H9 (cell line): ENCODE measurements around the gene USF3. TPM values are rescaled to one million over a fixed set of nuclear protein-coding genes. Genes with fewer than 3 reads are reported as not detected.
A peak's percentile ranks its signal among the peaks of the same experiment; 100 is the strongest.

ENCODE experiments used
- DNase-seq: peaks from one replicate; pipeline ENCODE4 v3.0.0-alpha.2; 2017
- H2AFZ ChIP-seq: one replicate; pipeline ENCODE4 v1.6.1; 2013; ENCODE audit warnings: mild to moderate bottlenecking, low read length, control low read depth, moderate library complexity
- H2AK5ac ChIP-seq: 2 replicates; pipeline ENCODE4 v1.6.1; 2013; ENCODE audit warnings: low read length, control low read depth, mixed read lengths; ENCODE audit not compliant: insufficient read length
- H2BK120ac ChIP-seq: one replicate; pipeline ENCODE4 v1.6.1; 2013; ENCODE audit warnings: low read depth, mild to moderate bottlenecking, low read length, control low read depth, inconsistent platforms; ENCODE audit not compliant: poor library complexity, severe bottlenecking
- H2BK12ac ChIP-seq: 2 replicates; pipeline ENCODE4 v1.6.1; 2013; ENCODE audit warnings: low read length, control low read depth, mixed read lengths, low read depth; ENCODE audit not compliant: insufficient read length
- H2BK15ac ChIP-seq: 2 replicates; pipeline ENCODE4 v1.6.1; 2013; ENCODE audit warnings: low read depth, low read length, control low read depth
- H2BK20ac ChIP-seq: one replicate; pipeline ENCODE4 v1.6.1; 2013; ENCODE audit warnings: low read depth, mild to moderate bottlenecking, low read length, control low read depth, inconsistent platforms; ENCODE audit not compliant: poor library complexity, severe bottlenecking
- H2BK5ac ChIP-seq: 2 replicates; pipeline ENCODE4 v1.6.1; 2013; ENCODE audit warnings: low read length, control low read depth, mixed read lengths; ENCODE audit not compliant: insufficient read length
- H3K14ac ChIP-seq: 2 replicates; pipeline ENCODE4 v1.6.1; 2013; ENCODE audit warnings: low read length, control low read depth; ENCODE audit not compliant: insufficient read depth
- H3K18ac ChIP-seq: 2 replicates; pipeline ENCODE4 v1.6.1; 2013; ENCODE audit warnings: low read depth, mild to moderate bottlenecking, mixed read lengths, low read length, control low read depth; ENCODE audit not compliant: insufficient read length
- H3K23ac ChIP-seq: 2 replicates; pipeline ENCODE4 v1.6.1; 2013; ENCODE audit warnings: low read length, control low read depth, mixed read lengths, low read depth; ENCODE audit not compliant: insufficient read length
- H3K23me2 ChIP-seq: 2 replicates; pipeline ENCODE4 v1.6.1; 2013; ENCODE audit warnings: low read depth, mild to moderate bottlenecking, mixed read lengths, low read length, control low read depth; ENCODE audit not compliant: insufficient read length, poor library complexity, severe bottlenecking
- H3K27ac ChIP-seq: 2 replicates; pipeline ENCODE4 v1.5.1; 2013; ENCODE audit warnings: low read length, control low read depth, mixed read lengths, low read depth; ENCODE audit not compliant: insufficient read length
- H3K27me3 ChIP-seq: 2 replicates; pipeline ENCODE4 v1.6.1; 2013; ENCODE audit warnings: low read length, control low read depth, inconsistent platforms; ENCODE audit not compliant: insufficient read depth
- H3K4ac ChIP-seq: 2 replicates; pipeline ENCODE4 v1.6.1; 2013; ENCODE audit warnings: low read depth, mild to moderate bottlenecking, control low read depth, inconsistent platforms, low read length, moderate library complexity
- H3K4me1 ChIP-seq: 2 replicates; pipeline ENCODE4 v1.6.1; 2013; ENCODE audit warnings: low read length, control low read depth, inconsistent platforms; ENCODE audit not compliant: insufficient read depth
- H3K4me2 ChIP-seq: 2 replicates; pipeline ENCODE4 v1.6.1; 2013; ENCODE audit warnings: low read length, control low read depth, mixed read lengths; ENCODE audit not compliant: insufficient read length, insufficient read depth
- H3K56ac ChIP-seq: 2 replicates; pipeline ENCODE4 v1.6.1; 2013; ENCODE audit warnings: low read depth, mild to moderate bottlenecking, mixed read lengths, low read length, control low read depth; ENCODE audit not compliant: insufficient read length
- H3K79me1 ChIP-seq: 2 replicates; pipeline ENCODE4 v1.6.1; 2013; ENCODE audit warnings: low read depth, mild to moderate bottlenecking, moderate library complexity, low read length, control low read depth, inconsistent platforms; ENCODE audit not compliant: insufficient read depth, poor library complexity, severe bottlenecking
- H3K79me2 ChIP-seq: 2 replicates; pipeline ENCODE4 v1.6.1; 2013; ENCODE audit warnings: low read length, control low read depth, inconsistent platforms; ENCODE audit not compliant: insufficient read depth
- H3K9ac ChIP-seq: 2 replicates; pipeline ENCODE4 v1.6.1; 2013; ENCODE audit warnings: low read length, control low read depth, mixed read lengths; ENCODE audit not compliant: insufficient read length; ENCODE audit errors: extremely low read depth
- H3K9me3 ChIP-seq: one replicate; pipeline ENCODE4 v1.6.1; 2013; ENCODE audit warnings: low read depth, low read length, inconsistent platforms; ENCODE audit not compliant: control insufficient read depth
- H3T11ph ChIP-seq: one replicate; pipeline ENCODE4 v1.6.1; 2013; ENCODE audit warnings: mild to moderate bottlenecking, low read length, control low read depth, inconsistent platforms
- H4K20me1 ChIP-seq: one replicate; pipeline ENCODE4 v1.6.1; 2013; ENCODE audit not compliant: control insufficient read depth, insufficient read length, insufficient read depth
- H4K5ac ChIP-seq: 2 replicates; pipeline ENCODE4 v1.6.1; 2013; ENCODE audit warnings: low read depth, mild to moderate bottlenecking, mixed read lengths, low read length, control low read depth; ENCODE audit not compliant: insufficient read length
- H4K8ac ChIP-seq: replicated peaks from 2 replicates; pipeline ENCODE4 v1.6.1; 2013; ENCODE audit warnings: low read length, control low read depth, mixed read lengths, low read depth; ENCODE audit not compliant: insufficient read length
- H4K91ac ChIP-seq: 2 replicates; pipeline ENCODE4 v1.6.1; 2013; ENCODE audit warnings: low read depth, mild to moderate bottlenecking, moderate library complexity, mixed read lengths, low read length, control low read depth; ENCODE audit not compliant: insufficient read length
- H3K27ac Mint-ChIP-seq, 3 experiments: 2 replicates in 2 of 3; 3 replicates in 1 of 3; pipeline ENCODE4 v1.8.0; 2020 to 2021; ENCODE audit warnings: mixed read lengths in 3 of 3, mild to moderate bottlenecking in 1 of 3, moderate library complexity in 1 of 3
- H3K27me3 Mint-ChIP-seq: 2 replicates; pipeline ENCODE4 v1.8.0; 2021; ENCODE audit warnings: low read depth, mild to moderate bottlenecking, moderate library complexity, mixed read lengths
- H3K36me3 Mint-ChIP-seq, 3 experiments: 2 replicates in 2 of 3; 3 replicates in 1 of 3; pipeline ENCODE4 v1.8.0; 2020 to 2021; ENCODE audit warnings: low read depth in 3 of 3, mixed read lengths in 3 of 3; ENCODE audit not compliant: insufficient read depth in 1 of 3
- H3K4me1 Mint-ChIP-seq, 2 experiments: 2 replicates each; pipeline ENCODE4 v1.8.0; 2020; ENCODE audit warnings: mixed read lengths in 2 of 2
- H3K4me3 Mint-ChIP-seq, 2 experiments: 2 replicates in 1 of 2; 3 replicates in 1 of 2; pipeline ENCODE4 v1.8.0; 2020 to 2021; ENCODE audit warnings: mild to moderate bottlenecking in 2 of 2, mixed read lengths in 2 of 2, moderate library complexity in 1 of 2
- H3K9me3 Mint-ChIP-seq, 2 experiments: 2 replicates in 1 of 2; 3 replicates in 1 of 2; pipeline ENCODE4 v1.8.0; 2020; ENCODE audit warnings: mild to moderate bottlenecking in 2 of 2, mixed read lengths in 2 of 2, moderate library complexity in 1 of 2
- CTCF ChIP-seq: fragments of 200-600 bp; sonication (generic); conservative IDR thresholded peaks from 3 replicates; pipeline ENCODE4 v1.8.0; 2021; ENCODE audit warnings: antibody characterized with exemption, mild to moderate bottlenecking
- WGBS: extraction: QIAGEN DNeasy Blood & Tissue Kit; methylation state at CpG from one replicate; pipeline ENCODE4 v1.1.7; 2013; ENCODE audit warnings: missing lambda C conversion rate, low lambda C conversion rate, mixed read lengths; ENCODE audit not compliant: insufficient read length; ENCODE audit errors: extremely low coverage; 5-methylcytosine and 5-hydroxymethylcytosine counted together
- total RNA-seq: library from RNA; stranded (reverse); gene quantifications from 2 replicates; pipeline ENCODE4 v1.2.1, GENCODE V29; 2021

The USF3 gene
- total RNA-seq, 1 experiment from 2014 or later = 13.8 TPM

DNA sequence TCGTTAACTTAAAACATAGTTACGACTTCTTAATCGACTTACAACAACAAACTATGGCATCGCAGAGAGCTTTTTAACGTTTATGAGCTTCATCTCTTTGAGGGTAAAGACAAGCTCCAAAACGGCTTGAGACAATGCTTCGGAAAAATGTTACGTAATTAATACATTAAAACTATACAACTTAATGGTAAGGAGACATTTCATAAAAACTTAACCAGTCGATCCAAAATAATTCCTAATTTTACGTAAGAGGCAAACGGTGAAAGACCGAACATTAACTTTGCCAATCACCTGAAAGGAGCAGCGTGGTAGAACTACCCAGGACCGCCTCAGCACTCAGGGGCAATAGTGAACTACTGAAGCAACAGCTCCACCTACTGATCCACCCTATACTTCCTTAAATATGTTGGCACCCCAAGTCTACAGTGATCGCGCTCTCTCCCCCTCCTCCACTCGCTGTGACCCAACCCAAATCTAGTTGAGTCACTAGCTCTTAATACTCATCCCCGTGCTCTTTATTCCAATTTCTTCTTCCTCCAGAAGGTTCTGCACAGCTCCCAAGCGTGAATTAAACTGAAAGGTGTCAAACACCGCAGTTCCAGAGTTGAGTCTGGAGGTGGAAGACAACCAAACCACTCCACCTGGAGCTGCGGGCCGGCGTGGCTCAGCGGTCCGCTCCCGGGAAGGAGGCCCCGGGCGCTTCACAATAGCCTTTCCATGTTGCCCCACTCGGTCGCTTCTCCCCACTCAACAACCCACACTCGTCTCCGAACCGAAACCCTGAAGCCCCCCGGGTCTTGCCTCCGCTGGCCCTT is 48.7 kb upstream of the USF3 start:
- H3K18ac ChIP-seq = peak overlapping the region; percentile 55
- H3K4me2 ChIP-seq = peak overlapping the region; percentile 70
- no peak overlapping the region for H3K27ac ChIP-seq
- H4K20me1 ChIP-seq = no peaks in the 10 kb centered on the region
- H3K23ac ChIP-seq = no peak overlapping the region
- Mint-ChIP-seq H3K27me3 (no peaks in the 10 kb centered on the region), H3K9me3 (peaks cover 0 to 2% of the 10 kb centered on the region in 2 experiments; a peak in 1 of 5 replicates), H3K4me3 (peak overlapping the region; percentile 94 to 96), H3K27ac (peak overlapping the region; percentile 96 to 99 (median 97)), H3K4me1 (peaks cover 46 to 58% of the 10 kb centered on the region in 2 experiments), H3K36me3 (peaks cover 0 to 10% (median 7%) of the 10 kb centered on the region in 3 experiments; a peak in 5 of 7 replicates)
- H4K8ac ChIP-seq = no peak overlapping the region
- WGBS = no CpG with 5 or more reads among the region's 35 CpGs
- H2BK120ac ChIP-seq = no peak overlapping the region
- H3T11ph ChIP-seq = no peak overlapping the region
- H3K79me1 ChIP-seq = no peaks in the 10 kb centered on the region
- H2BK20ac ChIP-seq = no peak overlapping the region
- H3K23me2 ChIP-seq = peaks cover 3% of the 10 kb centered on the region
- TF ChIP-seq CTCF = peak; percentile 70
- H2AFZ ChIP-seq = no peak overlapping the region
- no peaks in the 10 kb centered on the region for H3K9me3 ChIP-seq
- no peaks in the 10 kb centered on the region for H3K4me1 ChIP-seq
- H3K4ac ChIP-seq = no peak overlapping the region; the same call in 1 of the 2 replicates
- no peak overlapping the region for H3K56ac ChIP-seq
- no peaks in the 10 kb centered on the region for H3K27me3 ChIP-seq
- H3K9ac ChIP-seq = peak overlapping the region; percentile 95
- no peak overlapping the region for H2AK5ac ChIP-seq
- peak overlapping the region; percentile 79 for H3K14ac ChIP-seq
- H4K91ac ChIP-seq = no peak overlapping the region
- H3K79me2 ChIP-seq = peaks cover 48% of the 10 kb centered on the region
- H2BK5ac ChIP-seq = no peak overlapping the region
- no peak overlapping the region for H4K5ac ChIP-seq
- peak; percentile 81 for DNase-seq
- H2BK12ac ChIP-seq = no peak overlapping the region
- no peak overlapping the region for H2BK15ac ChIP-seq
